Upper lobe of left lung (tissue), 6 donors: ENCODE results near the gene PLEKHH2. TPM values are rescaled to one million over a fixed set of nuclear protein-coding genes. Genes with fewer than 3 reads are reported as not detected.

Source experiments
- ATAC-seq, 2 donors: fragments of 200-7000 bp; cut with Tn5 transposase; one replicate each; pipeline ENCODE4 v1.9.1; 2022; ENCODE audit warnings: mild to moderate bottlenecking in 2 of 2, moderate library complexity in 2 of 2; ENCODE audit not compliant: low FRiP score in 2 of 2
- DNase-seq, 2 donors: peaks; one replicate each; pipeline ENCODE4 v3.0.0-alpha.2; 2019 to 2020
- H3K27ac ChIP-seq, 4 donors: fragments of 200-600 bp; sonication (generic); one replicate each; pipeline ENCODE4 v1.5.1; 2016 to 2019
- H3K27me3 ChIP-seq, 4 donors: fragments of 200-600 bp; sonication (generic); one replicate each; pipeline ENCODE4 v1.5.1; 2017 to 2019
- H3K36me3 ChIP-seq, 4 donors: fragments of 200-600 bp; sonication (generic); one replicate each; pipeline ENCODE4 v1.5.1; 2016 to 2019
- H3K4me1 ChIP-seq, 4 donors: fragments of 200-600 bp; sonication (generic); one replicate each; pipeline ENCODE4 v1.5.1; 2018 to 2019
- H3K4me3 ChIP-seq, 4 donors: fragments of 200-600 bp; sonication (generic); one replicate each; pipeline ENCODE4 v1.5.1; 2017 to 2019; ENCODE audit warnings: mild to moderate bottlenecking in 2 of 4, moderate library complexity in 1 of 4
- H3K9me3 ChIP-seq, 4 donors: fragments of 200-600 bp; sonication (generic); one replicate each; pipeline ENCODE4 v1.5.1; 2018 to 2019
- EP300 ChIP-seq, 4 donors: sonication (generic); formaldehyde crosslinking; IDR thresholded peaks; one replicate each; pipeline ENCODE4 v1.5.1; 2017; ENCODE audit warnings: antibody characterized with exemption in 4 of 4, control low read depth in 2 of 4
- POLR2A ChIP-seq, 4 donors: fragments of 450-650 bp; IDR thresholded peaks; one replicate each; pipeline ENCODE4 v1.5.1; 2016 to 2017; ENCODE audit warnings: antibody characterized with exemption in 4 of 4, mild to moderate bottlenecking in 2 of 4
- POLR2AphosphoS5 ChIP-seq, 2 donors: sonication (generic); formaldehyde crosslinking; IDR thresholded peaks; one replicate each; pipeline ENCODE4 v1.5.1; 2017; ENCODE audit warnings: antibody characterized with exemption in 2 of 2
- WGBS, 2 donors: methylation state at CpG; one replicate each; pipeline ENCODE4 v1.1.5; 2017 to 2018; 5-methylcytosine and 5-hydroxymethylcytosine counted together
- total RNA-seq, 6 donors: library from RNA; depleted of rRNA in 4 of 6; stranded (reverse); fragments of >200 nt in 4 of 6; gene quantifications; one replicate each; pipeline versions ENCODE4 v1.1.0 to v1.2.1, GENCODE V29; 2016 to 2021
- TF ChIP-seq, protein P1 (sequence below), 6 experiments: fragments of 450-650 bp in 4 of 6; fragments of 200-600 bp in 2 of 6; sonication (generic) in 2 of 6; IDR thresholded peaks; one replicate each; pipeline ENCODE4 v1.5.1; 2016 to 2019; ENCODE audit warnings: antibody characterized with exemption in 6 of 6
- donor health status: DM: no; HTN: no; CAD: no; lungs with moderate emphysema.
- donor health status: DM: no; HTN: yes; CAD: no; lungs with severe emphysema.

PLEKHH2 gene
- total RNA-seq, 6 donors from 2014 or later: 32.2 to 273 (median 39.2) TPM

DNA sequence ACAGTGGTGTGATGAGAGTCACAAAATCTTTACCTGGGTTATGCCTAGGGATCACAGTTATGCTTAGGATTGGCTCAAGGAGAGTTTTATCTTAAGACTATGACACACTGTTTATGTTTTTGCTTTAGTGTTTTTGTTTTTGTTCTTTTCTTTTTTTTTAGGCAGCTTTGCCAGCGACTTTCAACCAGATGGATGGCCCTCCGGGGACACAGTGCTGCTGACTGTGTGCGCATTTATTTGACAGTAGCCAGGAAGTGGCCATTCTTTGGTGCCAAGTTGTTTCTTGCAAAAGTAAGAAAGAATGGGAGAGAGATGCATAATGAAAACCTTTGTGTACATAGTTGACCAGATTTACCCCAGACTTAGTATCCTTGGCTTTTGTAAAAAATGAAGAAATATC lies 121.7 kb downstream of the PLEKHH2 start:
- peak in 1 of 2 donors; percentile 5 for TF ChIP-seq POLR2AphosphoS5 (IDR thresholded peaks at IDR 0.05)
- TF ChIP-seq, protein P1, sequence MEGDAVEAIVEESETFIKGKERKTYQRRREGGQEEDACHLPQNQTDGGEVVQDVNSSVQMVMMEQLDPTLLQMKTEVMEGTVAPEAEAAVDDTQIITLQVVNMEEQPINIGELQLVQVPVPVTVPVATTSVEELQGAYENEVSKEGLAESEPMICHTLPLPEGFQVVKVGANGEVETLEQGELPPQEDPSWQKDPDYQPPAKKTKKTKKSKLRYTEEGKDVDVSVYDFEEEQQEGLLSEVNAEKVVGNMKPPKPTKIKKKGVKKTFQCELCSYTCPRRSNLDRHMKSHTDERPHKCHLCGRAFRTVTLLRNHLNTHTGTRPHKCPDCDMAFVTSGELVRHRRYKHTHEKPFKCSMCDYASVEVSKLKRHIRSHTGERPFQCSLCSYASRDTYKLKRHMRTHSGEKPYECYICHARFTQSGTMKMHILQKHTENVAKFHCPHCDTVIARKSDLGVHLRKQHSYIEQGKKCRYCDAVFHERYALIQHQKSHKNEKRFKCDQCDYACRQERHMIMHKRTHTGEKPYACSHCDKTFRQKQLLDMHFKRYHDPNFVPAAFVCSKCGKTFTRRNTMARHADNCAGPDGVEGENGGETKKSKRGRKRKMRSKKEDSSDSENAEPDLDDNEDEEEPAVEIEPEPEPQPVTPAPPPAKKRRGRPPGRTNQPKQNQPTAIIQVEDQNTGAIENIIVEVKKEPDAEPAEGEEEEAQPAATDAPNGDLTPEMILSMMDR (IDR thresholded peaks at IDR 0.05): no peak
- Histone ChIP-seq H3K4me1 (peaks cover 0 to 4% (median 0%) of the 10 kb centered on the region in 4 donors), H3K27me3 (no peaks in the 10 kb centered on the region), H3K9me3 (no peaks in the 10 kb centered on the region), H3K27ac (peak overlapping the region in 3 of 4 donors; percentile 19 to 49 (median 33)), H3K4me3 (no peak overlapping the region), H3K36me3 (no peaks in the 10 kb centered on the region)
- peak in 1 of 2 donors; percentile 61 for ATAC-seq
- DNase-seq: no peak
- 43 to 45% methylated on average over 3 of the region's 3 CpGs for WGBS, 2 donors

DNA sequence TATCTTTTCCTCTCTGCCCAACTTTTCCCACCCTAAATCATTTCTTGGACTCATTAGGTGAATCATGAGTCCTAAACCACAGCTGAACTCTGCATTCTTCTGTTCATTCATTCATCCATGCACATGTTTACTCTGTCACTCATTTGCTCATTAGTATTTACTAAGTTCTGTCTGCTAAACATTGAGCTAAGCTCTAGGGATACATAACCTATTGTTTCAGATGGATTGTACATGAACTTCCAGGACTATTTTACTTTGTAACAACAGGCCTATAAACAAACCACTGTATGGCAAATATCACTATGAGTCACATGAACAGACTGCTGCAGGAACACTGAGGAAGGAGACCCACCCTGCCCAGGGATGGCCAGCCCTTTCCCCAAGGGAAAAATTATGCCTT lies 122.1 kb downstream of the PLEKHH2 start:
- TF ChIP-seq, protein P1 (IDR thresholded peaks at IDR 0.05): no peak
- TF ChIP-seq EP300 (IDR thresholded peaks at IDR 0.05) (no peak), POLR2A (IDR thresholded peaks at IDR 0.05) (no peak), POLR2AphosphoS5 (IDR thresholded peaks at IDR 0.05) (no peak)
- H3K4me1 ChIP-seq: peaks cover 0 to 4% (median 0%) of the 10 kb centered on the region in 4 donors
- H3K27me3 ChIP-seq: no peaks in the 10 kb centered on the region
- no peak for DNase-seq
- no peaks in the 10 kb centered on the region for H3K9me3 ChIP-seq
- peak in 1 of 2 donors; percentile 75 for ATAC-seq
- H3K36me3 ChIP-seq: no peaks in the 10 kb centered on the region
- no peak overlapping the region for H3K4me3 ChIP-seq
- H3K27ac ChIP-seq: peak overlapping the region in 2 of 4 donors; percentile 19 to 49

DNA sequence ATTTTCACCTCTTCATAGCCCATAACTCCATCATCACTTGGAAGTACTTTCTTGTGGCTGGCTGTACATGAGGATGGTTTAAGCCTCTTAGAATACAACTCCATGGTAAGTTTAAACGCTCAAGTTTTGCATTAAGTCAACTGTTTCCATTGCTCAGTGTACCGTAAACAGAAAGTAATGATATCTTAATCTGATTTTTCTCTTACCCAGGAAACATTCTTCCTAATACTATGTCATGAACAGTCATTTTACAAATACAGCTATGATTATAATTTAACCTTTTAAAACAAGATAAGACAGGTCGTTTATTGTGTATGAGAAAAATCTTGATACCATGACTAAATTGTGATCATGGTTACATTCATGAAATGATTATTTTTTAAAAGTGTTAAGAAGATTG lies 125.2 kb downstream of the PLEKHH2 start:
- no peak for TF ChIP-seq POLR2AphosphoS5 (IDR thresholded peaks at IDR 0.05)
- TF ChIP-seq, protein P1 (IDR thresholded peaks at IDR 0.05): no peak
- no peak for TF ChIP-seq EP300 (IDR thresholded peaks at IDR 0.05)
- no peak for TF ChIP-seq POLR2A (IDR thresholded peaks at IDR 0.05)
- H3K4me3 ChIP-seq: no peak overlapping the region
- WGBS, 2 donors: 67 to 76% methylated on average over 3 of the region's 3 CpGs
- no peak for ATAC-seq
- H3K27ac ChIP-seq: no peak overlapping the region
- H3K36me3 ChIP-seq: no peaks in the 10 kb centered on the region
- no peak for DNase-seq
- H3K9me3 ChIP-seq: no peaks in the 10 kb centered on the region
- H3K27me3 ChIP-seq: no peaks in the 10 kb centered on the region
- H3K4me1 ChIP-seq: peaks cover 0 to 4% (median 0%) of the 10 kb centered on the region in 4 donors

DNA sequence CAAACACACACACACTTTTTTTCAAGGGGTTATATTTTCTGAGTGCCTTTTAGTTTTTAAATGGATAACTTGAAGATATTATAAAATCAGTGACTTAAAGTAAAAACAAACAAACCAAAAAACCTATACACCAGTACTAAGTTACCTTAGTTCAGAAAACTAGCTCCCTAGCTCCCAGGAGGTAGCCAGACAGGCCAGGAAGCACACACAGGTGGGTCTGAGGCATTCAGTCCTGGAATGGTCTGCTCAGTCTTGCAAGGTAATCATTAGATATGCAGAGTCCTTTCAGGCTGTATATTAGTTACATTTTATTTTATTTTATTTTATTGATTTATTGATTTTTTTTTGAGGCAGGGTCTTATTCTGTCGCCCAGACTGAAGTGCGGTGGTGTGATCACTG lies 126.0 kb downstream of the PLEKHH2 start:
- Histone ChIP-seq H3K4me1 (peaks cover 0 to 4% (median 0%) of the 10 kb centered on the region in 4 donors), H3K27me3 (no peaks in the 10 kb centered on the region), H3K4me3 (no peak overlapping the region), H3K36me3 (no peaks in the 10 kb centered on the region), H3K9me3 (no peaks in the 10 kb centered on the region), H3K27ac (no peak overlapping the region)
- ATAC-seq: no peak
- WGBS, 2 donors: 96 to 100% methylated on average over 2 of the region's 2 CpGs
- no peak for DNase-seq
- no peak for TF ChIP-seq EP300 (IDR thresholded peaks at IDR 0.05)
- TF ChIP-seq POLR2AphosphoS5 (IDR thresholded peaks at IDR 0.05): no peak
- TF ChIP-seq POLR2A (IDR thresholded peaks at IDR 0.05): no peak
- TF ChIP-seq, protein P1 (IDR thresholded peaks at IDR 0.05): no peak

DNA sequence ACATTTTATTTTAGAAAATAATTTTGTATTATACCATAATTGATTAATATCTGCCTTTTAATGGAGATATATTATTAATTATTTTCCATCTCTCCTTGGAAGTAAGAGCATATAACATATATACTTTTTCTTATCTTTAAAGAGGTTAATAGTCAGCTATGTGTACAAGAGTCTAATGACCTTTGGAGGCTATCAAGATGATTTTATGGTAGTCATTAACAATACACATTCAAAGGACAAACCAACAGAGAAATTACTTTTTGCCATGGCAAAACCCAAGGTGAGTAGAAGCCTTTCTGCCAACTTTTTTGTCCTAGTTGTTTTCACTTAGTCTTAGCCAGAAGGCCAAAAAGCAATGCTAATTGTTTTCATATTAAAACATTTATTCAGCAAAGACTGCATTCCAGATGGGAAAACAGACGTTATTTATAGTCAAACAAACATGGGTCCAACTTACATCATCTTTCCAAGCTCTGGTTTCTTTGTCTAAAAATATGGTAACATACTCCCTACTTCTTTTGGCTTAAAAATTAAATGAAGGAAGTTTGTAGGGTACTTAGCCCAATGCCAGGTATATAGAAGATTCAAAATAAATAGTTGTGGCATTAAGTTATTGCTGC lies 127.1 kb downstream of the PLEKHH2 start:
- H3K4me1 ChIP-seq: peaks cover 0 to 2% (median 0%) of the 10 kb centered on the region in 4 donors
- TF ChIP-seq EP300 (IDR thresholded peaks at IDR 0.05) (no peak), POLR2A (IDR thresholded peaks at IDR 0.05) (no peak), POLR2AphosphoS5 (IDR thresholded peaks at IDR 0.05) (no peak)
- TF ChIP-seq, protein P1 (IDR thresholded peaks at IDR 0.05): no peak
- ATAC-seq (no peak), DNase-seq (no peak)
- WGBS, 2 donors: 57 to 59% methylated on average over 1 of the region's 1 CpG
- no peak overlapping the region for H3K4me3 ChIP-seq
- H3K9me3 ChIP-seq: no peaks in the 10 kb centered on the region
- no peak overlapping the region for H3K27ac ChIP-seq
- H3K27me3 ChIP-seq: no peaks in the 10 kb centered on the region
- no peaks in the 10 kb centered on the region for H3K36me3 ChIP-seq
